ENCODE data around the gene CAMSAP2.

Gene CAMSAP2

DNA sequence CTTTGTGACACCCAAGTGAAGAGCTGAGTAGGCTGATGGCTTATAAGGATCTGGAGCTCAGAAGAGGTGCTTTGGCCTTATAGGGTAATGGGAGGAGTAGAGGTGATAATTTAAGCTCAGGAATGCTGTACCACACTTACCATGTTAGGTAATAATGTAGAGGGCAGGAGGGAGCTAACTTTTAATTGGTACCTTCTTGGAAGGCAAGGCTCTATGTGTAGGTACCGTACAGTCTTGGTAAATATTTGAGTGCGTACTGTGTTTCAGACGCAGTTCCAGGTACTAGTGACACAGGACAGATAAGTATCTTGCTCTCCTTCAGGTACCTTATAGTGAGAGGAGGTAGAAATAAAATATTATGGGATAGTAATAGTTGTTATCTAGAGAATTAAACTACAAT is 16.8 kb downstream of the CAMSAP2 start:
- no peaks in the 10 kb centered on the region for H3K27me3 ChIP-seq (ENCODE audit: control insufficient read depth, insufficient read depth, low read length, poor library complexity, severe bottlenecking)
- H3K36me3 ChIP-seq (ENCODE audit: control insufficient read depth, insufficient read depth, low read length) = no peaks in the 10 kb centered on the region
- H3K9me3 ChIP-seq (ENCODE audit: control insufficient read depth, low read length) = no peaks in the 10 kb centered on the region
- 93 to 96% methylated on average over 3 of the region's 3 CpGs for WGBS, 2 experiments
- no peaks in the 10 kb centered on the region for H3K4me1 ChIP-seq (ENCODE audit: control insufficient read depth, insufficient read depth, low read length)
- H3K4me3 ChIP-seq (ENCODE audit: insufficient read depth, low read depth, low read length) = no peak overlapping the region
- H3K27ac ChIP-seq (ENCODE audit: insufficient read depth, low read depth, low read length, poor library complexity, severe bottlenecking) = no peak overlapping the region

DNA sequence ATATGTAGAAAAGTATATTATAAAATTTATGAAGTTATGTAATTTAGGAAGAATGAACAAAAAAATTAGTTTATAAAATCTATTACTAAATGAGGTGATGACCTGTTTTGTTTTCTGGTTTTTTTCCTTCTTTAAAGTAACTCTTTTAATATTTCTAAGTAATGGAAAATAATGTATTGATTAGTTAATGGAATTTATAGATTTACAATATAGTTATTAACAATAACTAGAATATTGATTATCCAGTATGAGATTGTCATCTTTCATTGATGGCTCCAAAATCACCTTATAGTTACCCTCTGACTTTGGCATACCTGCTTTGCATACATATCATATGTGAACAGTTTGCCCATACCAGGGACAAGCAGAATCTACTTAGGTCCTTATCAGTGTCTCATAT is 23.4 kb downstream of the CAMSAP2 start:
- H3K27ac ChIP-seq (ENCODE audit: insufficient read depth, low read depth, low read length, poor library complexity, severe bottlenecking) = no peak overlapping the region
- H3K9me3 ChIP-seq (ENCODE audit: control insufficient read depth, low read length) = no peaks in the 10 kb centered on the region
- H3K4me3 ChIP-seq (ENCODE audit: insufficient read depth, low read depth, low read length) = no peak overlapping the region
- H3K36me3 ChIP-seq (ENCODE audit: control insufficient read depth, insufficient read depth, low read length) = peaks cover 12% of the 10 kb centered on the region
- H3K27me3 ChIP-seq (ENCODE audit: control insufficient read depth, insufficient read depth, low read length, poor library complexity, severe bottlenecking) = no peaks in the 10 kb centered on the region
- no peaks in the 10 kb centered on the region for H3K4me1 ChIP-seq (ENCODE audit: control insufficient read depth, insufficient read depth, low read length)

DNA sequence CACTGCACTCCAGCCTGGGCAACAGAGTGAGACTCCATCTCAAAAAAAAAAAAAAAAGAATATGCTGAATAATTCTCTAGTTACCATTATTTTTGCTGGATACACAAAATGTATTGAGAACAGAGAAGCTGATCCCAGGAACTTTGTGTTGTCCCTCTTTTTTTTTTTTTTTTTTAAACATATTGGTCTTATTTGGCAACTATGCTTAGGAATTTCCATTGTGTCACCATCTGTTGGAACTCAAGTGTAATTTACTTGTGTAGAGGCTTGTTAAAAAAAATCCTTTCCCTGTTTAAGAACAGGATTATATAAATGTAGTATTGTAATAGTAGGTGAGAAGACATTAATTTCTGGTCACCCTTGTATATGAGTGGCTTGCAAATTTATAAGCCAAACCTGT is 28.6 kb downstream of the CAMSAP2 start:
- Histone ChIP-seq H3K36me3 (ENCODE audit: control insufficient read depth, insufficient read depth, low read length) (peaks cover 17% of the 10 kb centered on the region), H3K4me1 (ENCODE audit: control insufficient read depth, insufficient read depth, low read length) (no peaks in the 10 kb centered on the region), H3K27me3 (ENCODE audit: control insufficient read depth, insufficient read depth, low read length, poor library complexity, severe bottlenecking) (no peaks in the 10 kb centered on the region), H3K4me3 (ENCODE audit: insufficient read depth, low read depth, low read length) (no peak overlapping the region), H3K27ac (ENCODE audit: insufficient read depth, low read depth, low read length, poor library complexity, severe bottlenecking) (no peak overlapping the region), H3K9me3 (ENCODE audit: control insufficient read depth, low read length) (no peaks in the 10 kb centered on the region)

- no peaks in the 10 kb centered on the region for H3K27me3 ChIP-seq (ENCODE audit: control insufficient read depth, insufficient read depth, low read length, poor library complexity, severe bottlenecking)
- H3K4me3 ChIP-seq (ENCODE audit: insufficient read depth, low read depth, low read length) = no peak overlapping the region
- H3K36me3 ChIP-seq (ENCODE audit: control insufficient read depth, insufficient read depth, low read length) = peaks cover 5% of the 10 kb centered on the region
- no peaks in the 10 kb centered on the region for H3K4me1 ChIP-seq (ENCODE audit: control insufficient read depth, insufficient read depth, low read length)
- no peak overlapping the region for H3K27ac ChIP-seq (ENCODE audit: insufficient read depth, low read depth, low read length, poor library complexity, severe bottlenecking)
- H3K9me3 ChIP-seq (ENCODE audit: control insufficient read depth, low read length) = no peaks in the 10 kb centered on the region
- 90 to 97% methylated on average over 5 of the region's 5 CpGs for WGBS, 2 experiments
Measured at GRCh38 chr1:200771625-200772555, 33.2 kb downstream of the CAMSAP2 start.

- Histone ChIP-seq H3K9me3 (ENCODE audit: control insufficient read depth, low read length) (no peaks in the 10 kb centered on the region), H3K4me1 (ENCODE audit: control insufficient read depth, insufficient read depth, low read length) (no peaks in the 10 kb centered on the region), H3K27ac (ENCODE audit: insufficient read depth, low read depth, low read length, poor library complexity, severe bottlenecking) (no peak overlapping the region), H3K36me3 (ENCODE audit: control insufficient read depth, insufficient read depth, low read length) (peaks cover 5% of the 10 kb centered on the region), H3K4me3 (ENCODE audit: insufficient read depth, low read depth, low read length) (no peak overlapping the region), H3K27me3 (ENCODE audit: control insufficient read depth, insufficient read depth, low read length, poor library complexity, severe bottlenecking) (no peaks in the 10 kb centered on the region)
- WGBS, 2 experiments = 93 to 100% methylated on average over 2 of the region's 2 CpGs
Measured at GRCh38 chr1:200774311-200774710, 35.6 kb downstream of the CAMSAP2 start.

DNA sequence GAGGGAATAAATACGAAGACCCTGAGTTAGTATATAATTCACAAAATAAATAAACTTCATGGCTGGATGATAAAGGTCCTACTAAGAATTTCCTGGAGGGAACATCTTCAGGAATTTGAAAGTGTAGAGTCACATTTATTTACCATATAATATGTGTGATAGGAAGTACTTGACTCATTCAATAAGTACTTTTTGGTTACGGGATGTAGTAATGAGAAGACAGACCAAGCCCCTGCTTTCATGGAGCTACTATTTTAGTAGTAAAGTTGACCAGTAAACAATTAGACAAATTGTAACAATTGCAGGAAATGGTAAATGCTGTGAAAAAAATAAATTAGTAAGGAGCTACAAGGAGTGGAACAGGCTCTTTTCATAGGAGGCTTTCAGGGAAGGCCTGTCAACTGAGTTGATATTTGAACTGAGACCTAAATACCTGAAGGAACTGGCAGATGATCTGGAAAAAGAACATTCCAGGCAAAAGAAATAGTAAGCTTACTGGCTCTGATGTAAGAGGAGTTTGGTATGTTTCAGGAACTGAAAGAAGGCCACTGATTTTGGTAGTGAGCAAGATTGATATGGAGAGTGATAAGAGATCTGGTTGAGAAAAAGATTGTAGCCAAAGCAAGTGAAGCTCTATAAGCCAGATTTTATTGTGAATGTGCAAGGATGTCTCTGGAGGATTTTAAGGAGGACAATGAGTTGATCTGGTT is 36.2 kb downstream of the CAMSAP2 start:
- peaks cover 4% of the 10 kb centered on the region for H3K36me3 ChIP-seq (ENCODE audit: control insufficient read depth, insufficient read depth, low read length)
- no peaks in the 10 kb centered on the region for H3K27me3 ChIP-seq (ENCODE audit: control insufficient read depth, insufficient read depth, low read length, poor library complexity, severe bottlenecking)
- no peaks in the 10 kb centered on the region for H3K9me3 ChIP-seq (ENCODE audit: control insufficient read depth, low read length)
- WGBS, 2 experiments = 96 to 100% methylated on average over 1 to 2 of the region's 2 CpGs
- H3K27ac ChIP-seq (ENCODE audit: insufficient read depth, low read depth, low read length, poor library complexity, severe bottlenecking) = no peak overlapping the region
- no peaks in the 10 kb centered on the region for H3K4me1 ChIP-seq (ENCODE audit: control insufficient read depth, insufficient read depth, low read length)
- H3K4me3 ChIP-seq (ENCODE audit: insufficient read depth, low read depth, low read length) = no peak overlapping the region

DNA sequence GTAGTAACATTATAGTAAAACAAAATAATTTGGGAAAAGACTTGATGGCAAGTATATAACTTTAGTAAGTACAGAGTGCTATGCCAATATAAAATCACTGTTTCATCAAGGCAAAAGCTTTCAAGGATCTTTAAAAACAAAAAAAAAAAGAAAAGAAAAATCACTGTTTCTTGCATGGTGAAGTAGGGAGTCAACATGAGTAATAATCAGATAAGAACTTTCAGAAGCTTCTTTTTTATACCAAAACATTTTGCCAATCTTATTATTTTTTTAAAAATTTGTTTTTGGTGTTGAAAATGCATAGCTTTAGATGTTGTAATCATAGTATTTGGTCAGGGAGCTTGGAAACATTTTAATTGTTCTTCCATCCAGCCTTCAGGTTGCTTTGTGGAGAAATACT is 37.2 kb downstream of the CAMSAP2 start:
- Histone ChIP-seq H3K4me3 (ENCODE audit: insufficient read depth, low read depth, low read length) (no peak overlapping the region), H3K27me3 (ENCODE audit: control insufficient read depth, insufficient read depth, low read length, poor library complexity, severe bottlenecking) (no peaks in the 10 kb centered on the region), H3K4me1 (ENCODE audit: control insufficient read depth, insufficient read depth, low read length) (peaks cover 3% of the 10 kb centered on the region), H3K36me3 (ENCODE audit: control insufficient read depth, insufficient read depth, low read length) (no peaks in the 10 kb centered on the region), H3K9me3 (ENCODE audit: control insufficient read depth, low read length) (no peaks in the 10 kb centered on the region), H3K27ac (ENCODE audit: insufficient read depth, low read depth, low read length, poor library complexity, severe bottlenecking) (no peak overlapping the region)

GRCh38 chr1:200776949-200777348 is 38.3 kb downstream of the CAMSAP2 start:
- no peaks in the 10 kb centered on the region for H3K9me3 ChIP-seq (ENCODE audit: control insufficient read depth, low read length)
- H3K4me1 ChIP-seq (ENCODE audit: control insufficient read depth, insufficient read depth, low read length) = peaks cover 3% of the 10 kb centered on the region
- no peaks in the 10 kb centered on the region for H3K27me3 ChIP-seq (ENCODE audit: control insufficient read depth, insufficient read depth, low read length, poor library complexity, severe bottlenecking)
- peaks cover 8% of the 10 kb centered on the region for H3K36me3 ChIP-seq (ENCODE audit: control insufficient read depth, insufficient read depth, low read length)
- no peak overlapping the region for H3K4me3 ChIP-seq (ENCODE audit: insufficient read depth, low read depth, low read length)
- H3K27ac ChIP-seq (ENCODE audit: insufficient read depth, low read depth, low read length, poor library complexity, severe bottlenecking) = peak overlapping the region; percentile 48

DNA sequence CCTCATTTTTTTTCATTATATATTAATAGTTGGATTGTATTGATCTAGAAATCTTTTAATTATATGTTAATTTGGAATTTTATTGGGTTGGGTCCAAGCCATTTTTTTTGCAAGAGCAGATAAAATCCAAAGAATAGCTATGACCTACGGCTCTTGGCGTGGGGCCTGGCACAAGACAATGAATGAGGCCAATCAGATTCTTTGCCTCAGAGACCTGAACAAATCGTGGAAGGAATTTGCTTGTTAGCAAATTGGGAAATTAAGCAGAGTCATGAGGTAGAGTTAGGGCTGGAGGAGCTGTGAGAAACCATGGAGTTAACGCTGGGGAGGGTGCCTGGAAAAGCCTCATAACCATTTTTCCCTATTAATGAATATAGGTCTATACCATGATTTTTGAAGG is 40.1 kb downstream of the CAMSAP2 start:
- Histone ChIP-seq H3K4me3 (ENCODE audit: insufficient read depth, low read depth, low read length) (no peak overlapping the region), H3K36me3 (ENCODE audit: control insufficient read depth, insufficient read depth, low read length) (peaks cover 18% of the 10 kb centered on the region), H3K9me3 (ENCODE audit: control insufficient read depth, low read length) (no peaks in the 10 kb centered on the region), H3K27ac (ENCODE audit: insufficient read depth, low read depth, low read length, poor library complexity, severe bottlenecking) (no peak overlapping the region), H3K27me3 (ENCODE audit: control insufficient read depth, insufficient read depth, low read length, poor library complexity, severe bottlenecking) (no peaks in the 10 kb centered on the region), H3K4me1 (ENCODE audit: control insufficient read depth, insufficient read depth, low read length) (peaks cover 3% of the 10 kb centered on the region)
- WGBS, 2 experiments = 91 to 92% methylated on average over 3 of the region's 4 CpGs

DNA sequence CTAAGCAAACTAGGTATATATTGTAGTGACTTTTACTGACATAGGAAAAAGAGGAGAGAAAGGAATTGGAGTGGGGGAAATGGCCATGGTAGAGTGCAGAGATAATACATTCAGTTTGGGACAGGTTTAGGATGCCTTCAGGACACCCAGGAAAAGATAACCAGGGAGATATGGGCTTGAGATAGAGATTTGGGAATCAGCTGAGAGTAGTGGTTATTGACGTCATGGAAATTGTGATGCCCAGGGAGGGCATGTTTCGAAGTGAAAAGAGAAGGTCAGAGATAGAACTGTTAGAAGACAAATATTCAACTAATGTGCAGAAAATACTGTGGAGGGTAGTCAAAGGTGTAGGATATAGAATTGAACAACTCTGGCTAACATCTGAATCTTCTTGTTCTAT is 40.6 kb downstream of the CAMSAP2 start:
- peaks cover 18% of the 10 kb centered on the region for H3K36me3 ChIP-seq (ENCODE audit: control insufficient read depth, insufficient read depth, low read length)
- H3K27ac ChIP-seq (ENCODE audit: insufficient read depth, low read depth, low read length, poor library complexity, severe bottlenecking) = no peak overlapping the region
- peaks cover 3% of the 10 kb centered on the region for H3K4me1 ChIP-seq (ENCODE audit: control insufficient read depth, insufficient read depth, low read length)
- WGBS, 2 experiments = 91 to 92% methylated on average over 2 of the region's 2 CpGs
- no peaks in the 10 kb centered on the region for H3K9me3 ChIP-seq (ENCODE audit: control insufficient read depth, low read length)
- H3K27me3 ChIP-seq (ENCODE audit: control insufficient read depth, insufficient read depth, low read length, poor library complexity, severe bottlenecking) = no peaks in the 10 kb centered on the region
- no peak overlapping the region for H3K4me3 ChIP-seq (ENCODE audit: insufficient read depth, low read depth, low read length)
